ENCODE results near the gene SERTAD2.

SERTAD2 gene

DNA sequence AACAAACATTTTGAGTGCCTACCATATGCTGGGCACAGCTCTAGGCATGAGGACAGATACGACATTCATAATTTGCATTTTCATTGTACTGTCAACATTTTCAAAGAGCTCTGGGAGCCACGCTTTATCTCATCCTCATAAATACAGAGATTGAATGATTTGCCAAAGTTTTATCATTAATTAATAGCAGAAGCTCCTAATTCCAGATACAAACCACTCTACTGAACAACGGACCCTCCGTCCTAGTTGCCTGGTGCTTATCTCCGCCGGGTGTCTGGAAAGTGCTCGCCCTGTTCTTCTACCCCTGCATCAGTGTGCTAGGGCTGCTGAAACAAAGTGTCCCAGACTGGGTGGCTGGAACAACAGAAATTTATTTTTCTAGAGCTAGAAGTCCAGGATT, 23.8 kb downstream of the SERTAD2 start:
- no peak for FAIRE-seq

DNA sequence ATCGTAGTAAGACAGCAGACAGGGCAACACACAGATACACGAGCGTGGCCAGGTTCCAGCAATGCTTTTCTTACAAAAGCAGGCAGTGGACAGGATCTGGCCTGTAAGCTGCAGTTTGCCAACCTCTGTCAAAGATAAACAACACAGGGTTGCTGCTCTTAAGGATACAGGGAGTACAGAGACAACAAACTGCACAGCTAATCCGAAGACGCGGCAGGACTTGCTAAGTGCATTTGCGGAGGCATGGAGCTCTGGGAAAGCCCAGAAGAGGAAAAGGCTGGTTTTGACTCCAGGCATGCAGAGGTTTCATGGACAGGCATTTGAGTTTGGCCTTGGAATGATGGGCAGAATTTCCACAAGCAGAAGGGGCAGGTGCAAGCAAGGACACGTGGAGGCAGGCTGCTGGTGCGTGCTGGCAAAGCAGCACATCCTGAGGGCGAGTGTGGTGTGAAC, 24.4 kb downstream of the SERTAD2 start:
- DNase-seq (ENCODE audit: low spot score) = no peak
- FAIRE-seq = no peak

More for the DNA sequence above, 23.8 kb downstream of the SERTAD2 start:
- no peak for DNase-seq (ENCODE audit: low spot score)

DNA sequence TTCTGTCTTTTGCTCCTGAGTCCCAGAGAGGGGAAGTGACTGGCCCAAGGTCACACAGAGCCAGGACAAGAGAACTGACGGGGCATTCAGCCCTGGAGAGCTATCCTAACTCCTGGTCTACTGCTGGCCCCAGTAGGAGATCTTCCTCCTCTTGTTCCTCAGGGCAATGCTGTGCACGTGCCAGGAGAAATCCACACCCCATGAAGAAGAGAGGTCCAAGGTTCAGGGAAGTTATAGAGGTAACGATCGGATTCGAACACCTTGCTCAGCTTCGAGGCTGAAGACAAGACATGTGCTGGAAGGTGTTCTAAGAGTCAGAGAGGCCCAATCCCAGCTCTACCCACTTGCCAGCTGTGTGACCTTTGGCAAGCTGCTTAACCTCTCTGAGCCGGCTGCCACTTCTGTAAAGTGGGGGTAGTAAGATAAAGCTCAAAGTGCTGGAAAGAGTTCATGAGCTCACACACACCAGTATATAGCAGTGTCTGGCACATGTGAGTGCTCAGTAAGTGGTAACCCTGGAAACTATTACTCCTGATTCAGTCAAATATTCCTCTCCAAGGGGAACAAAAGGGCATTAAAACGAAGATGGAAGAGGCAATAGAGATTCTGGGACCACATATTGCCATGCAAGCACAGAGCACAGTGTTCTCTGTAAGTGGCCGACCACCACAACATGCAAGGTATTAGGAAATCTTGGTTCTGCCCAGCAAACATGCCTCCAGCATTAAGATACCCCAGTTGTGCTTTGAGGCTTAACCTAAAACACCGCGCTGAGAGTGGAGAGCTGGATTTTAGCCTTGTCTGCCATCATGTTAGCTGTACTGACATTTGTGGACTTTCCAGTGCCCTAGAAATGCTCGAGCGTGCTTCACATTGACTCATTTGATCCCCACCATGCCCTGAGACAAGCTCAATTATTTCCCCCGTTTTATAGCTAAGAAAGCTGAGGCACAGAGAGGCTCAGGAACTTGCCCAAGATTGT, 25.6 kb downstream of the SERTAD2 start:
- DNase-seq (ENCODE audit: low spot score) = no peak
- no peak for FAIRE-seq

DNA sequence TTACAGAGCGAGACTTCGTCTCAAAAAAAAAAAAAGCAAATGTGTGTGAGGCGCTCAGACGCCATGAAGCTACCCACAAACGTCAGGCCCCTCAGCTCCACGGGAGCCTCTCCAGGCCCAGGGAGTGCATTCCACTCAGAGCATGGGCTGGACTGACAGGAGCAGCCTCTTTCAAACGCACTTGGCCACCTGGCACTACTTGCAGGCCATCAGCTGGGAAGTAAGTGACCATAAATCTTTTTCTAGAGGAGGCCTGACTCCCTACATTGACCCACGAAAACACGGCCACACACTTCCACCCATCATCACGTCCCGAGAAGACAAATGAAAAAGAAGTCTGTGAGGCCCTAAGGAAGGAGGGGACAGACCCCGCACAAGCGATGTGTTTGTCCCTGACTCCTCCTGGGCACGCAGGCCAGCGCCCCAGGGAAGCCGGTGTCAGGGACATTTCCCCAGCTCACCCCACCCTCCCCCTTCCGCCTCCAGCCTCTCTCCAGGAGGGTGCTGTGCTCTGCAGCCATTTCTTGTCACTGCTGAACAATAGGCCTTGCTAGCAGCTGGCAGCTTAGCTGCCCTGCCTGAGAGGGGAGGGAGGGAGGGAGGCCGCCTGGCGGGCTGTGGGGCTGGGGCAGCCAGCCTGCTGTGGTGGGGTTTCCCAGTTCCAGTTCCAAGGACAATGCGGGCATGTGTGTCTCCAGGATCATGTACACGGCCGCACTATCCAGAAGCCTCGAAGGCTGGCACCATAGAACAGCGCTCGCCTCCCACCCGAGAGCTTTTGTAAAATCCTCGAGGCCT, 26.6 kb downstream of the SERTAD2 start:
- DNase-seq (ENCODE audit: low spot score) (no peak), FAIRE-seq (no peak)

DNA sequence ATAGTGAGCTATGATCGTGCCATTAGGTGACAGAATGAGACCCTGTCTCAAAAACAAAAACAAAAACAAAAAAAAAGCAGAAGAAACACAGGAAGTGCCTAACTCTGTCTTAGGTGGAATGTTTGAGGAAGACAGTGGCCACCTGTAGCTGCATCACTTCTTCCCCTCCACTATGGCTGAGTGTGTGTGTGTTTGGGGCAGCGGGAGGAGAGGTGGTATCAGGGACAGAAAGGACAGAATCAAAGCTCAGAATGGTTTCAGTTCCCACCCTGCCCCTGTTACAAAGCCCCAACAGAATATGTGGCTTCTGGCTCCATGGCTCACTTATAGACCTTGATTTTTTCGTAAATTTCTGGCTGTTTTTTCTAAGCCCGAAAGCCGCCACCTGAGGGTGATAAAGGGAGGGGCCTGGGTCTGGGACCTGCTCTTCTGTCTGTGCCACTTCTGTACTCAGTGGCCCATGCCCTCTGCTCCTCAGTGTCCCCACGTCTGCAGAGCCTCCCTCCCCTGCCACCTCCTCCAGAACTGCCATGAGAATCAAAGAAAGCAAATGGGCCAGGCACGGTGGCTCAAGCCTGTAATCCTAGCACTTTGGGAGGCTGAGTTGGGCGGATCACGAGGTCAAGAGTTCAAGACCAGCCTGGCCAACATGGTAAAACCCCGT, 27.4 kb downstream of the SERTAD2 start:
- FAIRE-seq (no peak), DNase-seq (ENCODE audit: low spot score) (no peak)

DNA sequence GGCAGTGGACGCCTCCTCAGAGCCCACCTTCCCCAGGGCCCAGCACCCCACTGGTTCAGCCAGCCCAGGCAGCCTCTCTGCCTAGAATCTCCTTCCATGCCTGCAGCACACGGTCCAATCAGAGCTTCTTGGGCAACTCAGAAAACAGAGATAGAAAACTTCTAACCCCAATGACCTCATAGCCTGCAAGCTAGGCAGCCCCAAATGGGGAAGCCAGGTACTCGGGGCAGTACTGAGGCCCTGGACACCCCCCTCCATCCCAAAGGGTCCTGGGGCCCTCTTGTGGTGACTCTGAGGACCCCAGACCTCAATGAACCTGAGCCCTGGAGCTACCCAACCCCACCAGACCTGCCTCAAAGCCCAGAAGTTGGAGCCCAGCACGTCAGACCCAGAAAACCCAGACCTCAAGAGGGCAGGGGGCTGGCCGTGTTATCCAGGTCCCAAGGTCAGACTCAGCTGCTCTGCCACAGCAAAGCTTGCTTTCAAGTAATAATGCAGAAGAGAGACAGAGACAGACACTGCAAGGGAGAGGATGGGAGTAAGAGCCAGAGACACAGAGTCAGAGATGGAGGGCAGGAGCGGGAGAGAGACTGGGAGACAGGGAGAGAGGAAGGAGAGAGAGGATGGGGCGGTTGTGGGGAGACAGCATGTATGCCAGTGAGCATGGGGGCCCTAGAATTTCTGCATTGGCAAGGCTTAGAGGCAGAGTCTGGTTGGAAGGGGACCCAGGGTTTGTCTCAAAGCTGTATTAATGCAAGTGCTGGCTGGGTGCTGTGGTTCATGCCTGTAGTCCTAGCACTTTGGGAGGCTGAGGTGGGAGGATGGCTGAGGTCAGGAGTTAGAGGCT, 28.2 kb downstream of the SERTAD2 start:
- no peak for DNase-seq (ENCODE audit: low spot score)

DNA sequence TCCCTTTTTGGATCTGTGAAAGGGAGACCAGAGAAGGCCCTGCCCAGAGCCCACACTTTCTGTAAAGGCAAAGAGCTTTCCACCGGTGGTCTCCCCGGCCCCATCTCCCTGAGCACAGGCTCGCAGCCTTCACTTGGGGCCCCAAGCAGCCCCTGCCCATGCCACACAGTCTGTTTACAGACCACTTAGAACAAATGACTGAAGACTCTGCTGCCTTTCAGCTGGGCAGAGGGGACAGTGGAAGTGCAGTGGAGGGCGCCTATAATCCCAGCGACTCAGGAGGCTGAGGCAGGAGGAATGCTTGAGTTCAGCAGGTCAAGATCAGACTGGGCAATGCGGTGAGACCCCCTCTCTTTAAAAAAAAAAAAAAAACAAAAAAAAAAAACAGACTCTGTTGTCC, 28.9 kb downstream of the SERTAD2 start:
- DNase-seq (ENCODE audit: low spot score) = no peak
- no peak for FAIRE-seq

More for the DNA sequence above, 28.2 kb downstream of the SERTAD2 start:
- no peak for FAIRE-seq

DNA sequence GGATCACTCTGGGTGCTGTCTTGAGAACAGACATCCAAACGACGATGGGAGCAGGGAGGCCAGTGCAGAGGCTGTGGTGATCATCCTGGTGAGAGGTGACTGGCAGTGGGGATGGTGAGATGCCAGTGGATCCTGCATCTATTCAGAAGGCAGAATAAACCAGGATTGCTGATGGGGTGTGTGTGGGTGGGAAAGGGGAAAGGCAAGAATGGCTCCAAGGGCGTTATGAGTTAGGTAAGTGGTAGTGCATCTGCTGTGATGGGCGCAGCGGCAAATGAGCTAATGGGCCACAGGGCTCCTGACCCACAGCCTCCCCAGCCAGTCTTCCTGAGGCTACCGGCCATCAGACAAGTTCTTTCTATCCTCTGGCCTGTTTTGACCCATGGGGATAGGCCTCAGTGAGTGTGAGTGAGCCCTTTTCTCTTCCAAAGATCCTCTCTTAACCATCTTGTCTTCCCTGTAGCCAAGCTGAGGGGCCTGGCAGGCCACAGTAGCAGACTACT, 29.6 kb downstream of the SERTAD2 start:
- FAIRE-seq (no peak), DNase-seq (ENCODE audit: low spot score) (no peak)

DNA sequence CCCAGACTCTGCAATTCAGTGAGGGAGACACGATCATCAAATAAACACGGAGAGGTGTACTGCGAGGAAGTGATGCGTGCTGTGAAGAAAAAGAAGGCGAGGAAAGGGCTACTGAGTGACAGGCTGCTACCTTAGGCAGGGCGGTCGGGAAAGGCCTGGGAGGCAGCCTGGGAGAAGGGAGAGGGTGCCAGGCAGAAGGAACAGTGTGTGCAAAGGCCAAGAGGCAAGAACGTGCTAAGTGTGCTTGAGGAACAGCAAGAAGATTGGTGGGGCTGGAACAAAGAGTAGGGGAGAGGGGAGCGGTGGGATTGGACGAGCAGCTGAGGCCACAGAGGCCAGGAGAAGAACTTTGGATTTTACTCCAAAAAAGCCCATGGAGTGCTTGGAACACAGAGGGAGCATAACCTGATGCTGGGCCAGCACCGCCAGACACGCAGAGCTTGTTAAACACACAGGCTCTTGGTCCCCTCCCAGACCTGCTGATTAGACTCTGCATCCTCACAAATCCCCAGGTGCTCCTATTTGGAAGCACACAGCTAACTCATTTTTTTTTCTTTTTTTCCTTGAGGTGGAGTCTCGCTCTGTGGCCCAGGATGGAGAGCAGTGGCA, 30.4 kb downstream of the SERTAD2 start:
- FAIRE-seq (no peak), DNase-seq (ENCODE audit: low spot score) (no peak)

DNA sequence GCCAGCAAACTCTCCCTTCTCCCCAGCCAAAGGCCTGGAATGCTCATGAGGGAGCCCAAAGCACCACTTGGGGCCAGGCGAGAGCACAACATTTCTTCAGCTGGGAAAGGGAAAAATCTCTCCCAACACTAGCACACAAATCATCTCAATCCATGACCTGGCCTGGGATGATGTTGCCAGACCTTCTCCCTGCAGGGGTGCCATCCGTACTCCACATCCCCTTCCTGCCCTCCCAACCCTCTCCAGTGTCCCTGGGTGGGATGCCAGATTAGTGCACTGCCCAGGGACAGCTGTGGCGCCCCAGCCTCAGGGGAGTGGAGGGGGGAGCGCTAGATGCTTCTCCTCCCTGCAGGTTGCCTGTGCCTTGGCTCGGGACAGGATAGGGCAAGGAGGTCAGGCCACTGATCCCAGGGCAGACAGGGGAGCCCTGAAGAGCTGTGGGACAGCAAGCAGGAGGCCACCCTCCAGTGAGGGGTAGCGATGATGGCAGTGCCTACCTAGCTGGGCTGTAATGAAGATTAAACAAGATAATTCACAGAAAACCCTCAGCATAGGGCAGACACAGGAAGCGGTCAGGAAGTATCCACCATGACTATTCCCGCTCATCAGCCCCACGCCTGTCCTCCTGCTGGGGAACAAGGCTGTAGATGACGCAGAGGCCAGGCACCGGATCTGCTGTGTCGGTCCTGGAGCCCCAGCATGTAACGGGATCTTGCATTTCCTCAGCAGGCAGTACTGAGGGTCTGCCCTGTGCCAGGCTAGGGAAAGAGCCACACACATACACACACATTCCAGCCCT, 31.1 kb downstream of the SERTAD2 start:
- FAIRE-seq = no peak
- no peak for DNase-seq (ENCODE audit: low spot score)

DNA sequence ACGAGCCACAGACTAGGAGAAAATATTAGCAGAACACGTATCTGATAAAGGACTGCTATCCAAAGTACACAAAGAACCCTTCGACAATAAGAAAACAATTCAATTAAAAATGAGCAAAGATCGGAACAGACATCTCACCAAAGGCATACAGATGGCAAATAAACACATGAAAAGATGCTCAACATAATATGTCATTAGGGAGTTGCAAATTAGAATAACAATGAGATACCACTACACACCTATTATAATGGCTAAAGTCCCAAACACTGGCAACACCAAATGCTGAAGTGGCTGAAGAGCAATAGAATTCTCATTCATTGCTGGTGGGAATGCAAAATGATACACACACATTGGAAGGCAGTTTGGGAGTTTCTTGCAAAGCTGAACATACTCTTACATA, 33.1 kb downstream of the SERTAD2 start:
- FAIRE-seq = no peak
- no peak for DNase-seq (ENCODE audit: low spot score)

DNA sequence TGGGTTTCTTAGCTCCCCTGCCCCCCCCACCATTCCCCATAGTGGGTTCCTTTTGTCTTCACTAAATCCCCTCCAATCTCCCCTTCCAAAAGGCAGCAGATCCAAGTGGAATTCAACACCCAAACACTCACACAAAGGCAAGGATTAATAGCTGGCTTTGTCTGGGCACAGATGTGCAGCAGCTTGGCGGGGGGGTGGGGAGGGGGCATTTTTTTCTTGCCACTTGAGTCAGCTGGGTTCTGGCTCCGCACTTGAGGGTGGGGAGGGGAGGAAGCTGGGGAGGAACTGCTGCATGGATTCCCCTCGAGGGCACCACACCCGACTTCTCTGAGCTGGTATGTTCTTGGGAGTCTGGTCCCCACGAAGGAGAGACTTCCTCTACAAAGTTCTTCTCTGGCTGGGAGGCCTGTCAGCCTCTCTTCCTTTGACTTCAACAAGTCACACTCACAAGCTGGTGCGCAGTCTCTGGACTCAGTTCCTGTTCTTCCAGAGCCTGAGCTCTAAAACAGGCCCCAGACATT, 36.0 kb downstream of the SERTAD2 start:
- no peak for DNase-seq (ENCODE audit: low spot score)
- no peak for FAIRE-seq

DNA sequence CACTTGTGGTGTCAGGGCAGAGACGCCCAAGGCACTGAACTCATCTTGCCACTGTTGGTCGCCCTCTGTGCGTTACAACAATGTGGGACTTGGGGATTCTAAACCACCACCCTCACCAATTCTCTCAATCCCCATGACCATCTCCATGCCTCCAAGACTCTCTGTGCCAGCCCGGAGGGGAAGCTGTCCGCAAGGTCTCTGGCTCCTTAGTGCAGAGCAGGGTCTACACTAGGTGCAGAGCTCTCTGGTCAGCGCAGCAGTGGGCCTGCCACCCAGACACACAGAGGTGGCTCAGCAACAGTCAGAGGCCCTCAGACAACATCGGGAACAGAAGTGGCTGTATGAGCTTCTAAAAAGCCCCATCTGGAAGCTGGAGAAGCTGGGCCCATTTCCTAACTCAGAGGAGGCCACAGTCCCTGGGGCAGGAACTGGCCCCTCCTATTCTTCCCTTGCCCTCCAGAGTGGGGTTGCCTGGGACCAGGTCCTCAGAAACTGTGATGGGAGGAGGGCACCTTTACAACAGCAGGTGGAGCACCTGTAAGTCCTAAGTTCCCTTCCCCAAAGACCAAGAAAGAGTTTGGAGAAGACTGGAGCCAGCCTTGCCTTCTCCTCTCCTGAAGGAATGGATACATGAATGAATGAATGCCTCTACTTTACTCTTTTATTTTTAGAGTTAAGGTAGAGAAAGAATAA, 37.7 kb downstream of the SERTAD2 start:
- DNase-seq (ENCODE audit: low spot score) (no peak), FAIRE-seq (no peak)

DNA sequence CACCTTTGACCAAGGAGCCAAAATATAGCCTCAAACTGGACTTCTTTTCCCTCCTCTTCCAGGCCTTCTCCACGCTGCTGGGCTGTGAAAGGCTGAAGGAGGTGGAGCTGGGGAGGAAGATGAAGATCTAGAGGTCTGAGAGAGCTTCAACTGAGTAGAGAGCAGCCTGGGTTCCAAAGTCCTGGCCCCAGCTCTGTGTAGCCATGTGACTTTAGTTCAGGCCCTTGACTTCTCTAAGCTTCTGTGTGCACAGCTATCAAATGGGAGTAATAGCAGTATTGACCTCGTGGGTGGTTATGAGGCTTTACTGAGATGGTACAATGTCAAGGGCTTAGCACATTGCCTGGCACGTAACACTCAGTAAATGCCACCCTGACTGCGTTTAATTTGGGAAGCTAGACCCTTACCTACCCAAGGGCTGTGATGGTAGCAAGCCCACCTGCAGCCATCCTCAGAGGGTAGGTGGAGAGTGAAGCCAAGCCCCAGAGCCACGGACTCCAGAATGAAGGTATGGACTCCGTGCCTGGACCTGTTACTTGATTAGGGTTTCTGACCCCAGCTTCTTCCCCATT, 38.4 kb downstream of the SERTAD2 start:
- no peak for FAIRE-seq
- no peak for DNase-seq (ENCODE audit: low spot score)

DNA sequence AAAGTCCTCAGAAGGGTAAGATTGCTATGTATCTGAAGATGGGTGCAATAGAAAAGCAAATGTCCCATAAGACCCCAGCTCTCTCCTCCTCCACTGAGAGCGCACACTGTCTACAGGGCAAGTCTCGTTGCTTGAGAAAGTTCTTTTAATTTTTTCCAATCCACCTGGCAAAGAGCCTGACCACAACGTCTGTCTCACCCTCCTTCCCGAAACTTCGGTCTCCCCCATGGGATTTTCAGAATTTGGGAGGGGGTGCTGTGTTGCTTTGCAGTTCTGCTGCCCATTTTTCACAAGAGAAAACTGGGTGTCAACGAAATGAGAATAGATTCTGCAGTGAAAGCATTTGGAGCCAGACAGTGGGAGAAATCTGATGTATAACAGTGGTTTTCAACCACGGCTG, 40.4 kb downstream of the SERTAD2 start:
- no peak for DNase-seq (ENCODE audit: low spot score)
- no peak for FAIRE-seq

DNA sequence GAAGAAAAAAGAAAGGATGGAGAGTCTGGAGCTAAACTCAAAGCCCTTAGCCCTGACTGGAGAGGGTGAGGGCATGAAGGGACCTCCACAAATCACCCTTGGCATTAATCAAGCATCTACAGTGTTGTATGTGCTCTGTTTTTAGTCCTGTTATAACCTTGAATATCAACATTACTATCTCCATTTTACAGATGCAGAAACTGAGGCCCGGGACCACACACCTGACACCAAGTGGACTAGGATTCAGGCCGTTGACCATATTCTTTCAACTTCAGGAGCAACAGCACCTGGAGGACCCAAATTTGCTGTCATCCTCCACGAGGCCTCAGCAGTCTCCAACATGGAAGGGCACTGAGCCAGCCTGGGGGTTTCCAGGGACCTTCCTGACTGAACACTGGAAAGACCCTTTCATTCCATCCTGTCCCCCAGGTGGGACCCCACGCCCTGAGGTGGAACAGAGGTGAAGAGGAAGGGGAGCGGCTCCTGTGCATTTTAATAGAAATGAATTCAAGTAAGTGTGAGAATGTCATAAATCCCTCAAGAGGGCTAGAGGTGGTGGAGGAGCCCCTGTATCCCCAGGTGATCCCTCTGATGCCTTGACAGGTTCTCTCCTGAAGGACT, 41.0 kb downstream of the SERTAD2 start:
- no peak for DNase-seq (ENCODE audit: low spot score)
- no peak for FAIRE-seq

DNA sequence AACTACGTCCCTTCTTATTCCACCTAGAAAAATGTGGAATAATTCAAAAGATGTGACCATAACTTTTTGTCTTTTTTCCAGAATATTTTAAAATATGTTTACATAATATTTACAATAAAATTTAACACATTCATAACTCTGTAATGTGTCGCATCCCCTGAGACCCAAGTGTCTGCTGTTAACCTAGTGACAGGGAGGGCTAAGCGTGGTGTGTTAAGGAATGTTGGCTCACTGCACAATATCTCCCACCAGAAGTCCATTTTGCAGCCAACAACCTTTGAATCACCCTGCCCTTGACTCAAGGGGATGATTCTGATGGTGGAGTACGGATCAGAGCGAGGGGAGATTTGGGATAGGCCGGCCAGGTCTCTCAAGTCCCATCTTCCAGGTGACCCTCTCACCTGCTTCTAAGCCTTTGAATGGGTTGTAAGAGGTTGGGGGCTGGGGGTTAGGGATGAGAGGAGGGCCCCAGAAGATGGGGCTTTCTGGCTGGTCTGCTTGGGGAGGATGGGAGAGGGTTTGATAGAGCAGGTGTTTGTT, 43.3 kb downstream of the SERTAD2 start:
- DNase-seq (ENCODE audit: low spot score) (no peak), FAIRE-seq (no peak)

DNA sequence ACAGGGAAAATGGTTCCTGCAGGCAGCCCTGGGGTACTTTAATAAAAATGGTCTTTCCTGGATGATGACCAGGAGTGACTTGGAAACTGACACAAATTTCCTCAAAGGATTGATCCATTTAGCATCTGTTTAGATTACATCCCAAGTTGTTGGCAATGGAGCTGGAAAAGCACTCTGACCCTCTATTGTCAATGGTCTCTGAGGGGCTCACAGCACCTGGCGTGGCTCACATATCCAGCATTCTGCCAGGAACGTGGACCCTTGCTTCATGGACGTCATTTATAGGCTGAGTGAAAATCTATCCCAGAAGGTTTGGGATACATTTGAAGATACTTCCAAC, 43.8 kb downstream of the SERTAD2 start:
- no peak for FAIRE-seq

More for the DNA sequence above, 43.8 kb downstream of the SERTAD2 start:
- DNase-seq (ENCODE audit: low spot score) = no peak

All from urothelium cell line (cell line).